ENCODE measurements around the gene KLF4. TPM values are rescaled to one million over a fixed set of nuclear protein-coding genes. Genes with fewer than 3 reads are reported as not detected.

Gene KLF4
- polyA plus RNA-seq, 3 donors, result 36.6 to 512 (median 37.2) TPM

DNA sequence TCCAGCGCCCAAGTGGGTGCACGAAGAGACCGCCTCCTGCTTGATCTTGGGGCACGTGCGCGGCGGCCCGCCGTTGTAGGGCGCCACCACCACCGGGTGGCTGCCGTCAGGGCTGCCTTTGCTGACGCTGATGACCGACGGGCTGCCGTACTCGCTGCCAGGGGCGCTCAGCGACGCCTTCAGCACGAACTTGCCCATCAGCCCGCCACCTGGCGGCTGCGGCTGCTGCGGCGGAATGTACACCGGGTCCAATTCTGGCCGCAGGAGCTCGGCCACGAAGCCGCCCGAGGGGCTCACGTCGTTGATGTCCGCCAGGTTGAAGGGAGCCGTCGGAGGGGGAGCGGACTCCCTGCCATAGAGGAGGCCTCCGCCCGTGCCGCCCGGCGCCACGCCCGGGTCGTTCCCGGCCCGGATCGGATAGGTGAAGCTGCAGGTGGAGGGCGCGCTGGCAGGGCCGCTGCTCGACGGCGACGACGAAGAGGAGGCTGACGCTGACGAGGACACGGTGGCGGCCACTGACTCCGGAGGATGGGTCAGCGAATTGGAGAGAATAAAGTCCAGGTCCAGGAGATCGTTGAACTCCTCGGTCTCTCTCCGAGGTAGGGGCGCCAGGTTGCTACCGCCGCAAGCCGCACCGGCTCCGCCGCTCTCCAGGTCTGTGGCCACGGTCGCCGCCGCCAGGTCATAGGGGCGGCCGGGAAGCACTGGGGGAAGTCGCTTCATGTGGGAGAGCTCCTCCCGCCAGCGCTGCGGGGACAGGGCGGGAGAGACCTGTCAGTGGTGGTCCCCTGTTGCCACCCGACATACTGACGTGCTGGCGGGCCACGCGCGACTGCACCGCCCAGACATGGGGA is 1.8 kb downstream of the KLF4 start:
- Histone ChIP-seq H3K4me1 (ENCODE audit: control insufficient read depth in 1 of 2, insufficient read depth in 2 of 2, low read length in 2 of 2) (peaks cover 47 to 66% of the 10 kb centered on the region in 2 donors), H3K36me3 (replicated peaks in 1 of 2; ENCODE audit: control insufficient read depth in 1 of 2, insufficient read depth in 2 of 2, low read length in 2 of 2) (peaks cover 25 to 42% of the 10 kb centered on the region in 2 donors), H3K4me3 (replicated peaks in 1 of 3; ENCODE audit: low read depth in 2 of 3, low read length in 3 of 3) (peak overlapping the region; percentile 94 to 100 (median 100)), H4K20me1 (ENCODE audit: insufficient read depth, low read length) (peaks cover 61% of the 10 kb centered on the region), H3K27ac (ENCODE audit: low read depth in 1 of 2, low read length in 2 of 2) (peak overlapping the region; percentile 99), H2AFZ (ENCODE audit: insufficient read depth, low read depth, low read length, poor library complexity, severe bottlenecking) (no peak overlapping the region), H3K4me2 (replicated peaks; ENCODE audit: extremely low read depth, low read length, poor library complexity, severe bottlenecking) (peak overlapping the region; percentile 100), H3K9me3 (replicated peaks in 1 of 2; ENCODE audit: control insufficient read depth in 1 of 2, insufficient read depth in 1 of 2, low read length in 2 of 2) (no peaks in the 10 kb centered on the region), H3K79me2 (ENCODE audit: insufficient read depth, low read length) (peaks cover 70% of the 10 kb centered on the region), H3K9ac (ENCODE audit: insufficient read depth, low read length, poor library complexity, severe bottlenecking) (peak overlapping the region; percentile 99), H3K27me3 (ENCODE audit: control insufficient read depth in 2 of 2, insufficient read depth in 2 of 2, low read length in 2 of 2) (peaks cover 0 to 13% of the 10 kb centered on the region in 2 donors)
- Mint-ChIP-seq H3K4me3 (peak overlapping the region; percentile 96 to 98), H3K36me3 (peaks cover 34 to 42% of the 10 kb centered on the region in 2 donors), H3K27me3 (ENCODE audit: low read depth in 3 of 3) (peaks cover 8 to 21% (median 17%) of the 10 kb centered on the region in 3 donors), H3K9me3 (peaks cover 0 to 5% (median 0%) of the 10 kb centered on the region in 7 donors), H3K4me1 (peaks cover 54% of the 10 kb centered on the region), H3K27ac (peak overlapping the region; percentile 93 to 99 (median 96))
- intact Hi-C loops (cut with micrococcal nuclease), result loop anchor here (2.0 to 10.0 kb wide), 9 partner anchors 61 to 1135 kb away; no protein-coding TSS in a partner anchor
- WGBS (ENCODE audit: insufficient coverage), result 11% methylated on average over 91 of the region's 91 CpGs
- TF ChIP-seq, protein P1, sequence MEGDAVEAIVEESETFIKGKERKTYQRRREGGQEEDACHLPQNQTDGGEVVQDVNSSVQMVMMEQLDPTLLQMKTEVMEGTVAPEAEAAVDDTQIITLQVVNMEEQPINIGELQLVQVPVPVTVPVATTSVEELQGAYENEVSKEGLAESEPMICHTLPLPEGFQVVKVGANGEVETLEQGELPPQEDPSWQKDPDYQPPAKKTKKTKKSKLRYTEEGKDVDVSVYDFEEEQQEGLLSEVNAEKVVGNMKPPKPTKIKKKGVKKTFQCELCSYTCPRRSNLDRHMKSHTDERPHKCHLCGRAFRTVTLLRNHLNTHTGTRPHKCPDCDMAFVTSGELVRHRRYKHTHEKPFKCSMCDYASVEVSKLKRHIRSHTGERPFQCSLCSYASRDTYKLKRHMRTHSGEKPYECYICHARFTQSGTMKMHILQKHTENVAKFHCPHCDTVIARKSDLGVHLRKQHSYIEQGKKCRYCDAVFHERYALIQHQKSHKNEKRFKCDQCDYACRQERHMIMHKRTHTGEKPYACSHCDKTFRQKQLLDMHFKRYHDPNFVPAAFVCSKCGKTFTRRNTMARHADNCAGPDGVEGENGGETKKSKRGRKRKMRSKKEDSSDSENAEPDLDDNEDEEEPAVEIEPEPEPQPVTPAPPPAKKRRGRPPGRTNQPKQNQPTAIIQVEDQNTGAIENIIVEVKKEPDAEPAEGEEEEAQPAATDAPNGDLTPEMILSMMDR (IDR thresholded peaks at IDR 0.05), result peak; percentile 76
- peak; percentile 51 to 75 (median 68) for DNase-seq

DNA sequence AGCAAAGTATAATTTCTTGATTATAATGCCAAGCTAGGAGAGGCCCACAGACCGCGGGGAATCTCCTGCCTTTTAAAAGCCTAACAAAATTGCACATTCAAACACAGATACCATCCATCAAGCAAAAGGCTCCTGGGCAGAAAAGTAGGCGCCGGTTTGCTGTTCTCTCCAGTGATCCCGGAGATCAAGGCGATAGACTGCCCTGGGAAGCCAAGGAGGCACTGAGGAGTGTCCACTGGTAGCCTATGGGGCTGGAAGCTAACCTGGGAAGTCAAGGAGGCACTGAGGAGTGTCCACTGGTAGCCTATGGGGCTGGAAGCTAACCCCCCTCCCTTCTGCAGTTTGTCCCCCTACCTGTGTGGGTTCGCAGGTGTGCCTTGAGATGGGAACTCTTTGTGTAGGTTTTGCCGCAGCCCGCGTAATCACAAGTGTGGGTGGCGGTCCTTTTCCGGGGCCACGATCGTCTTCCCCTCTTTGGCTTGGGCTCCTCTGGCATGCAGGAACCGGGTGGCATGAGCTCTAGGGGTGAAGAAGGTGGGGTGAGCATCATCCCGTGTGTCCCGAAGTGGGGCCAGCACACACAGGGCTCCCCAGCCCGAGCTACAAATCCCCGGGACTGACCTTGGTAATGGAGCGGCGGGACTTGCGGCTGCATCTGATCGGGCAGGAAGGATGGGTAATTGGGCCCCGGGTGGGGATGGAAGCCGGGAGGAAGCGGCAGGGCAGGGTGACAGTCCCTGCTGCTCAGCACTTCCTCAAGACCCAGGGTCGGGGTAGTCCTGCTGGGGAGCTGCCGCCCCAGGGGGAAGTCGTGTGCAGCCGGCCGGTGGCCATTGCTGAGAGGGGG is 2.7 kb downstream of the KLF4 start:
- Mint-ChIP-seq H3K27me3 (ENCODE audit: low read depth in 3 of 3) (peaks cover 8 to 18% (median 17%) of the 10 kb centered on the region in 3 donors), H3K27ac (peak overlapping the region; percentile 93 to 99 (median 96)), H3K36me3 (peaks cover 31 to 42% of the 10 kb centered on the region in 2 donors), H3K4me3 (peak overlapping the region; percentile 96 to 98), H3K9me3 (peaks cover 0 to 5% (median 0%) of the 10 kb centered on the region in 7 donors), H3K4me1 (peaks cover 46% of the 10 kb centered on the region)
- Histone ChIP-seq H3K4me2 (replicated peaks; ENCODE audit: extremely low read depth, low read length, poor library complexity, severe bottlenecking) (peak overlapping the region; percentile 100), H4K20me1 (ENCODE audit: insufficient read depth, low read length) (peaks cover 61% of the 10 kb centered on the region), H3K9me3 (replicated peaks in 1 of 2; ENCODE audit: control insufficient read depth in 1 of 2, insufficient read depth in 1 of 2, low read length in 2 of 2) (no peaks in the 10 kb centered on the region), H3K79me2 (ENCODE audit: insufficient read depth, low read length) (peaks cover 74% of the 10 kb centered on the region), H3K36me3 (replicated peaks in 1 of 2; ENCODE audit: control insufficient read depth in 1 of 2, insufficient read depth in 2 of 2, low read length in 2 of 2) (peaks cover 25 to 42% of the 10 kb centered on the region in 2 donors), H3K27me3 (ENCODE audit: control insufficient read depth in 2 of 2, insufficient read depth in 2 of 2, low read length in 2 of 2) (peaks cover 0 to 13% of the 10 kb centered on the region in 2 donors), H3K9ac (ENCODE audit: insufficient read depth, low read length, poor library complexity, severe bottlenecking) (peak overlapping the region; percentile 99), H3K4me3 (replicated peaks in 1 of 3; ENCODE audit: low read depth in 2 of 3, low read length in 3 of 3) (peak overlapping the region; percentile 94 to 100 (median 100)), H3K27ac (ENCODE audit: low read depth in 1 of 2, low read length in 2 of 2) (peak overlapping the region; percentile 99), H3K4me1 (ENCODE audit: control insufficient read depth in 1 of 2, insufficient read depth in 2 of 2, low read length in 2 of 2) (peaks cover 40 to 59% of the 10 kb centered on the region in 2 donors), H2AFZ (ENCODE audit: insufficient read depth, low read depth, low read length, poor library complexity, severe bottlenecking) (no peak overlapping the region)
- peak in 2 of 3 donors; percentile 61 to 74 for DNase-seq
- WGBS (ENCODE audit: insufficient coverage), result 59% methylated on average over 24 of the region's 31 CpGs
- intact Hi-C loops (cut with micrococcal nuclease), result loop anchor here (5.0 to 10.0 kb wide), 8 partner anchors 150 to 1135 kb away; no protein-coding TSS in a partner anchor
- TF ChIP-seq, protein P1 (IDR thresholded peaks at IDR 0.05), result no peak

Data from CD14-positive monocyte (primary cell).